HG02884 (cell line): ENCODE measurements around the gene USP49.
A peak's percentile ranks its signal among the peaks of the same experiment; 100 is the strongest.
"Not testable (repeated sequence)": the region's sequence is repeated elsewhere in the genome, so short reads cannot be mapped to it uniquely, and the experiment has no call there.

Experiments
- ATAC-seq: cut with Tn5 transposase; IDR thresholded peaks from one replicate; pipeline ENCODE4 v1.9.1; 2021; ENCODE audit warnings: mild to moderate bottlenecking, moderate library complexity; ENCODE audit not compliant: unreplicated experiment

Gene USP49

DNA sequence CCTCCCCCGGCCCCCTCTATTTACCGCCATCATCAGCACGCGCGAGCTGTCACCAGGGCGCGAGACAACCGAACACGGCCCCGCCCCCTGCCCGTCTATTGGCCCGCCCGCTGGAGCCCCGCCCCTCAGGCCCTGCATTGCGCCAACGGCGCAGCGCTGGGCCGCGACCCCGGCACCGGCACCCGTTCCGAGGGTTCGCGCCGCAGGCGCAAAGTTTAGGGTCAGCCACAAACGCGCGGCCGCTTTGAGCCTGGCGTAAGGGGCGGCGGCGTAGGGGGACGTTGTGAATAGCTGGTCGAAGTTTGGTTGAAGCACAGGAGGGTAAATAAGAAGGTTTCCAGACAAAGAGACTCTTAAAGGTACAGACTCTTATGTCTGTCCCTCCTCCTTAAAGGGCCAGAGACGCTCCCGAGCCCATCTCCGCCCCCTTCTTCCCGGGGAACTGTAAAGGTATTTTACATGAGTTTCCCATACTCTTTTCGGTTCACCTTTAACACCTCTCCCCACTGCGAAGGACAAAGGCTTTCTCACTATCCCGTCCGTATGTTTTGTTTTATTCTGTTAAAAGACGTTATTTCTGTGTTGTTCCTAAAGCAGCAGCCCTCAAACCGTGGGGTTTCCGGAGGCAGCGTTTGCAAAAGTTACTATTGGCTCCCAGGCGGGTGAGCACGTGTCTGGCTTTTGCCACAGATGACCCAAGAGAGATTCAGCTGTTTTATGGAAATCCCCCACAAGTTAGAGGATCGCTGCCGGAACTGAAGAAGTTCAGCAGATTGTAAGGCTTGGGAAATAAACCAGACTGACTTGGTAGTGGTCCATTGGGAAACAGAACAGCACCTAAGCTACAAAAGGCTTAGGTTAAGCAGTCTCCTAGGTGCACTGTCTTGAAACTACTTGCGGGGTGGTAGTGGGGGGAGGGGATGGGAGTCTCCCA, at the start of gene USP49:
TSS of gene USP49 (minus strand) at position 76 of the 934 bp plus-strand sequence. CDS start 88,392 bp downstream, outside the sequence.
- ATAC-seq: peak; percentile 76

DNA sequence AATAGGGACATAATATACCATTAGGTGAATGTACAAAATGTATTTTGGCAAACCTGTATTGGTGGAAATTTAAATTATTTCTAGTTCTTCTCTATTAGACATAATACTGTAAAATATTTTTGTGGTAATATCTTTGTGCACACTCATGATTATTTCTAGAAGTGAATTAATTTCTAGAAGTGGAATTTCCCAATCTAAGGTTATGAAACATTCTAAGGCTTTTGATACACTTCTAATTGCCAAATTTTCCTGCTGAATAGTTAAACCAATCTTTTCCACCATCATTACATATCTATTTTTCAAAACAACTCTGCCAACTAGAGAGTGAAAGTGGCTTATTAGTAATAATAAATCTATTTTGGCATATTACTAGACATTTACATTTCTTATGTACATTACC, 48.3 kb upstream of the USP49 start:
- no peak for ATAC-seq

DNA sequence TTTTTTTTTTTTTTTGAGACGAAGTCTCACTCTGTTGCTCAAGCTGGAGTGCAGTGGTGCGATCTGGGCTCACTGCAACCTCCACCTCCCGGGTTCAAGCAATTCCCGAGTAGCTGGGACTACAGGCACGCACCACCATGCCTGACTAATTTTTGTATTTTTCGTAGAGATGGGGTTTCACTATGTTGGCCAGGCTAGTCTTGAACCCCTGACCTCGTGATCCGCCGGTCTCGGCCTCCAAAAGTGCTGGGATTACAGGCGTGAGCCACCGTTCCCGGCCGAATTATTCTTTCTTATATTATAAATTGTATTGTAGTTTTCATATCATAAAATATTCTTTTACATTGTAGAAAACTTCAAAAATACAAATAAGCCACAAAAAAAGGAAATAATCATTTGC, 47.7 kb upstream of the USP49 start:
- ATAC-seq: not testable (repeated sequence)

DNA sequence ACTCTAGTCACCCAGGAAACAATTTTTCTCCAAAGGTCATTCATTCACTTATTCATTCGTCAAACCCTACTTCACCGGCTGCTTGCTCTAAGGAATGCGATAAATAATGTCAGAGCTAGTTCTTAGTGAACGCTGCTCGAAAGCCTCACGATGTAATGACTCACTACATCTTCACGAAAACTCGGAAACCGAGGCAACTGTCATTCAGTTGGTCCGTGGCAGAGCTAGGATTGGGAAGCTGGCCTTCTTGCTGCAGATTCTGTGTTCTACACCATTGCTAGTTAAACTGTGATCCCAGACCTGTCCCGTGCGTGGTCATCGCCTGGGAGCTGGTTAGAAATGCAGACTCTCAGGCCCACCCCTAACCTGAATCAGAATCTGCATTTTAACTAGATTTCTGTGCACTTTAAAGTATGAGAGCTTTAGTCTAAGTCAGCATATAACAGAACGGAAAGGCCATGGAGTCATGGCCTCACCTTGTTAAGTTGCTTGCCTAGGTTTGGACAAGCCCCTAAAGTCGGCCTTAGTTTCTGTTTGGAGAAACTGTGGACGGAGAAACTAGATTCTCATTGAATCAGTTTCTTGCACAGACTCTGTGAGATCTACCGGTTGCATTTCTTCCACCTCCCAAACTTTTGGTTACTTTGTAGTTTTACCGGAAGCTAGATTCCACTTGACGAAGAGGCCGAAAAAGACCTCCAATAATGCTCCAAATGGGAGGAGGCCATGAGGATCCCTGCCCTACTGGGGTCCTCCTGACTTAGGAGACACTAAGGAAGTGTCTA, 47.1 kb upstream of the USP49 start:
- peak; percentile 23 for ATAC-seq

DNA sequence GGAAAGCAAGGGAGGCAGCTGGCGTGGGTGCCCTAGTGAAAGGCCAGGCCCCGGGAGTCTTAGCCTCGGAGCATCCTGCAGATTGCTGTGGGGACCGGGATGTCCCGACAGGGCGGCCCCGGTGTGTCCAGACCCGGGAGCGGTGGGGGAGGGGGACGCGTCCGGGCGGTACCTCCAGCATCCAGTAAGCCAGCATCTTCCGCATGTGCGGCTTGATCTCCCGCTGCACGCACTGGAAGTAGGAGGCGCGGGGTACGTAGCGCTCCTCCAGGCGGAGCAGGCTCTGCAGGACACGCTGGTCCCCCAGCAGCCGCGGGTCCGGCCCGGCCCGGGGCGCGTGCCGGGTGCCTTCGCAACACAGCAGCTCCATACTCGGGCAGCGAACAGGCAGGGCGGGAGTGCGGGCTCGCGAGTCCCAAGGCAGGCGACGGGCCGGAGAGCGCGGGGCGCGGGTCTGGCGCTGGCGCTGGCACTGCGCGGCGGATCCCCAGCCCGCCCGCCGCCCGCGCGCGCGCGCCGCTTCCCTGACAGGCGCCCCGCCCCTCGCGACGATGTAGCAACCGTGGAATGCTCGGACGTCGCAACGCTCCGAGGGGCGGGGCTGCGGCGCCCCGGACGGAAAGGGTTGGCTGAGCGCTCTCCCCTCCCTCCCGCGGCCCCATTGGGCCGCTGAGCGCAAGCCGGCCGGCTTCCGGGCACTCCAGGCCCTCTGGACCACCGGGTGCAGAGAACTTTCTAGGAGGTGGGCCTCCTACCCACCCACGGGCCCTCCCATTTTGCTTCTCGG, 46.3 kb upstream of the USP49 start, which contains the start of gene CCND3:
TSS of gene CCND3 (minus strand) at position 529 of the 787 bp plus-strand sequence. CDS start at position 370, 159 bp downstream.
- ATAC-seq: peak; percentile 78

GRCh38 chr6:41940759-41941279, 45.6 kb upstream of the USP49 start:
- no peak for ATAC-seq

GRCh38 chr6:41939848-41940758, 44.9 kb upstream of the USP49 start:
- ATAC-seq: no peak

- no peak for ATAC-seq
These were observed 44.1 kb upstream of the USP49 start for GRCh38 chr6:41939176-41939847.

DNA sequence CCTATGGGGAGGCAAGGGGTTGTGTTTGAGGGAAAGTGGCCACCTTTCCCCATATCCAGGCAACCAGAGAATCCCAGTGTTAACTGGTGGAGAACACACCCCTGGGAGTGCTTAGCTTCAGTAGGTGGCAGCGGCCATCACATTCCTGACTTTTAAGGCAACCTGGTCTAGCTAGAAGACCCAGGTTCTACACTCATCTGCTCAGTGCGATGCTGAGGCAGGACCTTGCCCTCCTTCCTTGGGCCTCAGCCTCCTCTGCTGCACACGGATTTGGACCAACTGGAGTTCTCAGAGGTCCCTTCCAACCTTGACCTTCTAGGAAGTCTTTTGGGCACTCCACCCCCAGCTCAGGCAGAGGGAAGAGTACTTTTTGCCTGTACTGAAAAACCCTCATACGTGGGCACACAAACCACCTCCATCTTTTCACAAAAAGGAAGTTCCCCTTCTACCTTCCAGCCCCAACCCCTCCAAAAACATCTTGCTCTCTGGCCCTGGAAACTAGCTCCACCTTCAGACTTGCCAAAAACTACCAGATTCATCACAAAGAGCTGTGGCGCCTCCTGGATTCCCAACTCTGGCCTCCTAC, 43.5 kb upstream of the USP49 start:
- no peak for ATAC-seq

DNA sequence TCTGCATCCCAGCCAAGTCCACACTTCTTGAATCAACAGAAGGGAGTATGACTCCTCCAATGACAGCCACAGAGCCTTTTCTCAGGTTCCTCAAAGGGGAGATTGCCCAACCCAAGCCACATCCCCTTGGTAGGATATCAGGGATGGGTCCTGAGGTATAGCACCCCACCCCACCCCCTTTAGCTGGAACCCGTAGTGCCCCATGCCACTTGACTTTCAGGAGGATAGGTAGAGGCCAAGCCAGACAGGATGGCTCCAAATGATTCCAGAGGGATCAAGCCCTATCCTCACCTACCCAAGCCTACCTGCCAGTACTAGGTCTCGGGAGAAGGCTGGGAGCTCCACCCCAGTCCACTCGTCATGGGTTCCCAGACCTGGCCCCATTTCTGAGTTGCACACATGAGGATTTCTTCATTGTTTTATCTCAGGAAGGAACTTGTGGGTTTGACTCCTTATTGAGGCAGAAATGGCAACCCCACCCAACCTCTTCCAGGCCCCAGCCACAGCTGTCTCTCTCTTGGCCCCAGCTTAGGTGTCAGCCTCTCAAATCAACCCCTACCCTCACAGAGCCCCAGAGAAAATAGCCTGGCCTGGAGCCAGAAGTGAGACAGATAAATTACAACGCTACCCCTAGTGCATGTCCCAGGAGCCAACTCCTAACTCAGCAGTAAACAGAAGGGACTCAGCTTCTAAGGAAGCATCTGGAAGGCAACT, 42.8 kb upstream of the USP49 start:
- no peak for ATAC-seq

GRCh38 chr6:41937472-41937860, 42.3 kb upstream of the USP49 start:
- no peak for ATAC-seq

DNA sequence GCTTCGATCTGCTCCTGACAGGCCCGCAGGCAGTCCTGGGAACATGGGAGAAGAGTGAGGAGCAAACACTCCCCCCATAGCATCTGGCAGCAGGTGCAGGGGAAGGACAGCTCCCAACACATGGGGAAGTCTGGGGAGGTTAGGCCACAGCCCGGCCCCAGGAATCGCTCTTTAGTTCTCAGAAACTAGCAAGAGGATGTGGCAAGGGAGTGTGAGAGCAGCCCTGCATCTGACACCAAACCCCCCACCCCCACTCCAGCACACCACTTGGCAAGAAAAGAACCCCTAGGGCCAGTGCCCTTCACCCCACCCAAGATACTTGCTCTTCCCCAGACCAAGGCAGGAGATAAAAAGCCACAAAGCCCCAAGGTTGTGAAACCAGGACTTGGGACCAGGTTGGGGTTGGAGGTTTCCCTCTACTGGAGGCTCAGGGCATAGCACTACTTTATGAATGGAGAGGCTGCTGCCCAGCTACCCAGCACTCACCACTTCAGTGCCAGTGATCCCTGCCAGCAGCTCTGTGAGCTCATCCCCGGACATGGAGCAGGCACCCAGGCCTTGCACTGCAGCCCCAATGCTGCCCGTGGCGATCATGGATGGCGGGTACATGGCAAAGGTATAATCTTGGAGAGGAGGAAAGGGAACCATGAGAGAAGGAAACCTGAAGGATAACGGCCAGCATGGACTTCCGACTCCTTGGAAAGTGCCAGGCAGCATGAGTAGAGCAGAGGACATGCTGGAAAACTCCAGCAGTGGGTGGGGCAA, 41.1 kb upstream of the USP49 start:
- peak; percentile 60 for ATAC-seq

GRCh38 chr6:41935685-41936072, 40.5 kb upstream of the USP49 start:
- ATAC-seq: no peak

- no peak for ATAC-seq
These were observed 40.0 kb upstream of the USP49 start for GRCh38 chr6:41935193-41935574.

DNA sequence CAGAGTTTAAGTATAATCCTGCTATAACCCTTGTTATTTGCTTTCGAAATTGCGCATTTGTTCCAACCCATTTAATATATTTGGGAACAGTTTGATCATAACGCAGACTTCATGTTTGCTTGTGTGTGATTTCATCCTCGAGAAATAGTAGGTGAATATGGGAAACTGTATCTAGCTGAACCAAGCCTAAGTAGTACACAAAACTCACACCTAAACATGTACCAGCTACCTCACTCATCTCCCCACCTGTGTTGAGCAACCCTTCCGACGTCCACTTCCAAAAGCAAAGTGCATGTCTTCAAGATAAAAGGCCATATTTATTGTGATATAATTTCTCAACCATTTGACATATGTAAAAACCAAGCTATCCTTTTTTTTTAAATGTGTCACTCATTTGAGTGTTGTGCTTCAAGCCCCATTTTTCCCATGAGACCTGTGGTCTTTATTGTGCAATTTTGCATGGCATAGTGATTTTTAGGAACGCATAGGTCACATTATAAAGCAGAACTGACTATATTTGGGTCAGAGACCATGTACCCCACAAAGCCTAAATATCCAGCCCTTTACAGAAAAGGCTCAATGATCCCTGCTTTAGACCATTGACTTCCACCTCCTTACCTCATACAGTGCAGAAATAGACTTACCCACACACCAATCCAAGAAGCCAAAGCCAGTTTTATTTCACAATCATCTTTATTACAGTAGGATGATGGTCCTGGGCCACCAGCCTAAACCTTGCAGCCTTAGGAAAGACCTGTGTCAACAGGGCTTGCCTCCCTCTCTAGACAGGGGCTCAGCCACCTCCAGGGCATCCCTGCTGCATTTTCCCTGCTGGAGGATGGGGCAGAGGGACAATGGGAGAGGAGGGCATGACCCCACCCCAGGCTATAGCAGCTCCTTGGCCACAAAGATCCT, 39.4 kb upstream of the USP49 start:
- no peak for ATAC-seq

DNA sequence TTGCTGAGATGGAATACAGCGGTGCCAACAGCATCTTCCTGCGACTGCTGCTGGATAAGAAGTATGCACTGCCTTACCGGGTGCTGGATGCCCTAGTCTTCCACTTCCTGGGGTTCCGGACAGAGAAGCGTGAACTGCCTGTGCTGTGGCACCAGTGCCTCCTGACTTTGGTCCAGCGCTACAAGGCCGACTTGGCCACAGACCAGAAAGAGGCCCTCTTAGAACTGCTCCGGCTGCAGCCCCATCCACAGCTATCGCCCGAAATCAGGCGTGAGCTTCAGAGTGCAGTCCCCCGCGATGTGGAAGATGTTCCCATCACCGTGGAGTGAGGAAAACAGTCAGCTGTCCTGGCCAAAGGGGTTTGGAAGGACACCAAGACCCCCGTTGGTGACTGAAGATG, 37.2 kb upstream of the USP49 start:
- no peak for ATAC-seq
